Measurements from ENCODE around the gene NREP. TPM values are rescaled to one million over a fixed set of nuclear protein-coding genes. Genes with fewer than 3 reads are reported as not detected.

Gene NREP
- total and polyA plus RNA-seq, 8 donors = 33.9 to 1,154 (median 1,003) TPM

DNA sequence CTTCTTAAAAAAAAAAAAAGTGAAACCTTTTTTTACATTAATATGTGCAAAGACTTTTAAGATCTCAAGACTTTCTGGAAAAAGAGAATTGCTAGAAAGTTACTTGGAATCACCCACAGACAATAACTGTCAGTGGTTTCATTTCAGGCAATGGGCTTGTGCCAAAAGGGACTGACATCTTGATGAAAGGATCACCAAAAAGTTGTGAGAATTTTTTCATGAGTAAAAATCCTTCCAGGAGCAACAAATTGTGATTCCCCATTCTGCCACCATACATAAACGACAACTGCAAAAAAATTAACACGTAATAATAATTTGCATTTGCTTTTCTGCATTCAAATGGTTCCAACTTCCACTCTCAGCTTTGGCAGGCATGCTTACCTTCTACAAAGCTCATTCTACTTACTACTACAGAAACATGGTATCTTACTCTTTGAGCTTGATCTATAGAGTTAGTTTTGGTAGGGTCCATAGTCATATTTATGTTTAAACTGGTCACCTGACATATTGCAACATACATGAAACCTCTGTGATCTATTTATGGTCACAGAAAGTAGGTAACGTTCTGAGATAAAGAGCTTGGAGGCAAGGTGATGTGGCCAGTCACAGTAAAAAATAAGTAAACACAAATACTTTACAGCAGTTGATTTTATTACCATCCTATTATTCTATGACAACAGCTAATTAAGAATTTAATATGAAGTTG, 3.0 kb downstream of the NREP start:
- peaks cover 0 to 30% of the 10 kb centered on the region in 2 donors for H3K4me1 ChIP-seq
- H3K4me3 ChIP-seq = no peak overlapping the region
- intact Hi-C loops (cut with DNase I) = loop anchor here in 1 of 2 donors (10.0 kb wide), 1 partner anchor 199 kb away; no protein-coding TSS in a partner anchor
- TF ChIP-seq, protein P1, sequence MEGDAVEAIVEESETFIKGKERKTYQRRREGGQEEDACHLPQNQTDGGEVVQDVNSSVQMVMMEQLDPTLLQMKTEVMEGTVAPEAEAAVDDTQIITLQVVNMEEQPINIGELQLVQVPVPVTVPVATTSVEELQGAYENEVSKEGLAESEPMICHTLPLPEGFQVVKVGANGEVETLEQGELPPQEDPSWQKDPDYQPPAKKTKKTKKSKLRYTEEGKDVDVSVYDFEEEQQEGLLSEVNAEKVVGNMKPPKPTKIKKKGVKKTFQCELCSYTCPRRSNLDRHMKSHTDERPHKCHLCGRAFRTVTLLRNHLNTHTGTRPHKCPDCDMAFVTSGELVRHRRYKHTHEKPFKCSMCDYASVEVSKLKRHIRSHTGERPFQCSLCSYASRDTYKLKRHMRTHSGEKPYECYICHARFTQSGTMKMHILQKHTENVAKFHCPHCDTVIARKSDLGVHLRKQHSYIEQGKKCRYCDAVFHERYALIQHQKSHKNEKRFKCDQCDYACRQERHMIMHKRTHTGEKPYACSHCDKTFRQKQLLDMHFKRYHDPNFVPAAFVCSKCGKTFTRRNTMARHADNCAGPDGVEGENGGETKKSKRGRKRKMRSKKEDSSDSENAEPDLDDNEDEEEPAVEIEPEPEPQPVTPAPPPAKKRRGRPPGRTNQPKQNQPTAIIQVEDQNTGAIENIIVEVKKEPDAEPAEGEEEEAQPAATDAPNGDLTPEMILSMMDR (IDR thresholded peaks at IDR 0.05) = no peak
- H3K27ac ChIP-seq = no peak overlapping the region
- no peak for ATAC-seq
- no peak for DNase-seq
- H3K36me3 ChIP-seq = no peaks in the 10 kb centered on the region
- no peaks in the 10 kb centered on the region for H3K9me3 ChIP-seq
- no peaks in the 10 kb centered on the region for H3K27me3 ChIP-seq

DNA sequence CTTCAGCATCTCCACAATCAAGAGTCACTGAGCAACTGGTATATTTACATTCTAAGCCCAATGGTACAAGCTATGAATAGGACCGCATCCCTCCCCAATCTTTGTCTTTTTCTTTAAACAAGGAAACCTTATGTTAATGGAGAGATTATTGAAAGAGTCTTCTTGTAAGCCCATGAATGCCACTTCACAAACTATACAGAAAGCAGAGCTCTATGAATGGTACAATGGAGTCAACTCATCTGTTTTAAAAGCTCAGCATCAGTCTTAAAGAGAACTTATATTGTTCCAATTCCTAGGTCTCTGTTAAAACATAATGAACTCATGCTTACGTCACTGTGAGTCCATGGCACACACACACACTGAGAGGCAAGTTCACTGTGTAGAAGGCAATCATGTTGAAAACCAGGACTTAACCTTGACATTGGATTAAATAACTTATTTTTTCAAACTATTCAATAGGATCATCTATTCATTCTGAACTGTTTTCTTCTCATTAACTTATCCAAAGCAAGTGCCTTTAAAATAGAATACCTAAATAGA, 4.5 kb downstream of the NREP start:
- DNase-seq (no peak), ATAC-seq (no peak)
- TF ChIP-seq, protein P1 (IDR thresholded peaks at IDR 0.05) = no peak
- H3K4me1 ChIP-seq = peaks cover 5 to 23% of the 10 kb centered on the region in 2 donors
- no peaks in the 10 kb centered on the region for H3K9me3 ChIP-seq
- H3K36me3 ChIP-seq = no peaks in the 10 kb centered on the region
- H3K4me3 ChIP-seq = no peak overlapping the region
- intact Hi-C loops (cut with DNase I) = loop anchor here in 1 of 2 donors (10.0 kb wide), 1 partner anchor 198 kb away; no protein-coding TSS in a partner anchor
- no peak overlapping the region for H3K27ac ChIP-seq
- H3K27me3 ChIP-seq = no peaks in the 10 kb centered on the region

- TF ChIP-seq, protein P1 (IDR thresholded peaks at IDR 0.05) = no peak
- intact Hi-C loops (cut with DNase I) = loop anchor here in 1 of 2 donors (10.0 kb wide), 1 partner anchor 195 kb away; no protein-coding TSS in a partner anchor
- no peak overlapping the region for H3K4me3 ChIP-seq
- no peak for ATAC-seq
- H3K27me3 ChIP-seq = no peaks in the 10 kb centered on the region
- peaks cover 5 to 6% of the 10 kb centered on the region in 2 donors for H3K4me1 ChIP-seq
- H3K36me3 ChIP-seq = no peaks in the 10 kb centered on the region
- H3K9me3 ChIP-seq = no peaks in the 10 kb centered on the region
- DNase-seq = no peak
- H3K27ac ChIP-seq = no peak overlapping the region
These were observed 7.5 kb downstream of the NREP start for GRCh38 chr5:111749303-111750026.

DNA sequence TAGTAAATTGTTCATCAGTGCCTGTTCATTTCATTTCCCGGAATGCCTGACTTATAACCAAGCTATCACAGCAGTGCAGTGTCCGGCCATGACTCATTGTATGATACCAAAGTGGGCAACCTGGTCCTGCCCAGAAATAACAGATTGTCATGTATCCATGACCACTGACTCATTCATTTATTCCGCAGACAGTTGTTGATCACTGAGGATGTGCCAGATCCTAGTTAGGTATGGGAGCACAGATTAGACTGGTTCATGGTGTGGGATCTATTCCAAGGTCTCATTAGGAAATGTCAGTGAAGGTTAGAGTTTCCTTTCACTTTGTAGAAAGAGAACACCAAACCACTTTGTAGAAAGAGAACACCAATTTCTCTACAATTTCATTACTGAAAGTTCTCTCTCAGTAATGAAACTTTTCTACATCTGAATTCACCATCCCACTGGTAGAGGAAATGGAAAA, 8.7 kb downstream of the NREP start:
- intact Hi-C loops (cut with DNase I) = no loop called here
- TF ChIP-seq, protein P1 (IDR thresholded peaks at IDR 0.05) = no peak

DNA sequence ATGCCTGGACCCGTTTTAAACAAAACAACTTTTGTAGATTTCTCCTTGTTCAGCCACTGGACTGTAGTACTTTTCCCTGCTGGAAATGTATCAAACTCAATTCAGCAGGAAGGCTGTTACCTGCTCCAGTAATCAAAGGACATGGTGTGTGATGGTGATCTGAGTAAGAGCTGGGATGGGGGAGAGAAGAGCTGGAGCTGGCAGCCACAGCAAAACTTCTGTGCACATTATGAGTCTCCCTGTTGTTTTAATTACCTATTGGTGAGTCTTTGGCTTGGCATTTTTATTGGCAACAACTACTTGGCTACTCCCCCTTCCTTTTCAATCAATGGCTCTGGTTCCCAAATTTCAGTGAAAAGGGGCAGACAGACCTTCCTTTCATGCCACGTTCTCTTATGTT, 9.7 kb downstream of the NREP start:
- TF ChIP-seq, protein P1 (IDR thresholded peaks at IDR 0.05) = no peak
- H3K27ac ChIP-seq = peak overlapping the region in 1 of 2 donors; percentile 7
- H3K36me3 ChIP-seq = no peaks in the 10 kb centered on the region
- peaks cover 11 to 13% of the 10 kb centered on the region in 2 donors for H3K4me1 ChIP-seq
- no peaks in the 10 kb centered on the region for H3K27me3 ChIP-seq
- ATAC-seq (no peak), DNase-seq (no peak)
- no peaks in the 10 kb centered on the region for H3K9me3 ChIP-seq
- intact Hi-C loops (cut with DNase I) = no loop called here
- H3K4me3 ChIP-seq = no peak overlapping the region

More for the DNA sequence above, 8.7 kb downstream of the NREP start:
- Histone ChIP-seq H3K9me3 (no peaks in the 10 kb centered on the region), H3K4me1 (peaks cover 2 to 6% of the 10 kb centered on the region in 2 donors), H3K27me3 (no peaks in the 10 kb centered on the region), H3K4me3 (no peak overlapping the region), H3K27ac (no peak overlapping the region), H3K36me3 (no peaks in the 10 kb centered on the region)
- ATAC-seq = peak; percentile 49
- no peak for DNase-seq
